ENCODE results near the gene TMEM8B.

The TMEM8B gene

DNA sequence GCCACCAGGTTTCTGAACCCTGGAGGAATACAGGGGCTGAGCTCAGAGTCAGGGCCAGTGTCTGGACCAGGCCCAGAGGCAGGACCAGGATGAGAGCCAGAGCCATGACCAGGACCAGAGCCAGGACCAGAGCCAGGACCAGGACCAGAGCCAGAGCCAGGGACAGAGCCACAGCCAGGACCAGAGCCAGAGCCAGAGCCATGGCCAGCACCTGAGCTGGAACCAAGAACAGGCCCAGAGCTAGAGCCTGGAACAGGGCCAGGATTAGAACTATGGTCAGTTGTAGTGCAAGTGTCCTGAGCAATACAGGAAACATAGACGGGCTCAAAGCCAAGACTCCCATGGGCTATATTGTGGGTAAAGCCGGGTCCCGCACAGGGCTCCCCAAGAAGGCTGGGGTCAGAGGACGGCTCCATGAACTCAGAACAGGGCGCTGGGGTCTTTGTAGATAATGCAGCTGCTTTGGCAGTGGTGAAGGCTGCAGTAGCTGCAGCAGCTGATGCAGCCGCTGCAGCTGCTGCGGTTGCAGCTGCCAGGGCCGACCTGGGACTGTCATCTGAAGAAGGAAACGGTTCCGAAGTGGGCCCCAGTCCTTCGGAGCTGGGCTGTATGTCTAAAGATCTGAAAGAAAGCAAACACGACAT lies 17.5 kb upstream of the TMEM8B start:
- no peak for DNase-seq

DNA sequence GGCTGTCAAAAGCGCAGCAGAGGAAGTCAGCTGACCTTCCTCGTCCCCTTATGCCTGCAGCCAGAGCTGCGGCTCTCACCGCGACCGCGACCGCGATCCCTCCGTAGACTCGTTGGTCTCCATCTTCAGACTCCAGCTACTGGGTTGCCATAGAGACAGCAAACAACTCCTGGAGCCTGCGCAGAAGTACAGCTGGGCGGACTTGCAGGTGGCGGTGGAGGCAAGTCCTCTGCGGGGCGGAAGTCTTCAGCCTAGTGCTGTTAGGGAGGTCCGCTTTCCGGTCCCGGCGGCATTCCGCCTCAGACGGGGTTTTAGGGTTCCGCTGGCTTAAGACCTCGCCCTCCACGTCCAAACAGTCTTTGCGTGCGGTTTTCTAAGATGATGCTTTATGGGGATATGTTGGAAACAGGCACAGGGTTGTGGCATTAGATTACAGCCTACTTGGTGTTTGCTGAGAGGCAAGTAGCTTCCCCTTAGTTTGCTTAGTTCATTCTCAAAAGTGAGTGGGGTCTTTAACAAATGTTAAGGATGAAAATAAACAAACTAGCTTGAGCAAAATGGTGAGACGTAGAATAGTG lies 16.9 kb upstream of the TMEM8B start, which contains the start of gene SPAG8:
TSS of gene SPAG8 (minus strand) at position 238 of the 578 bp plus-strand sequence. CDS start at position 123, 115 bp downstream.
- DNase-seq, result peak; percentile 43 to 84

DNA sequence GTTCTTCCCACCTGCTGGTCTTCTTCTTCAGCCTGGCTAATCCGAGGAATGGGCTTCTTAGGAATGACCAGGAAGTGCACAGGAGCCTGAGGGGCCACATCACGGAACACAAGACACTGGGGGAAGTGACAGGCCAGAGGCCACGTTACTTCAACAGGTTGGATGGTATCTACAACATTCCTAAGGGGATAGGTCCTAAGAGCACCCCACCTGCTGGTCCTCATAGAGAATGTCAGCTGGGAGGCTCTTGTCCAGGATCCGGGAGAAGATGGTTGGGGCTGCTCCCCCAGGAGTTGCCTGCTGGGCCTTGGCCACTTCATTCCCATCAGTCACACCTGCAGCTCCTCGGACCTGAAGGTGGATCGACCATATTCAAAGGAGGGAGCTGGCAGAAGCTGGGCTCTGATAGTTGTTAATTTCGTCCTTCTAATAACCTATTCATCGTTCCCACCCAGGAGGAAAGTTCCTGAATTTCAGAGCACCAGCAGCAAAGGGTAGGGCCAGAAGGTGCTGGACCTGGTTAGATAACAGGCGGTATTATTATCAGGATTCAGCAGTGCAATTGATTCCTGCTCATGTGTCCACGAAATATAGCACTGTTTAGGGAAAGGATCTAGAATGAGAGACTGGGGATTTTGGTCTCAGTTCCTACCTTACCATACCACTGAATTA lies 15.5 kb upstream of the TMEM8B start:
- DNase-seq, result no peak

DNA sequence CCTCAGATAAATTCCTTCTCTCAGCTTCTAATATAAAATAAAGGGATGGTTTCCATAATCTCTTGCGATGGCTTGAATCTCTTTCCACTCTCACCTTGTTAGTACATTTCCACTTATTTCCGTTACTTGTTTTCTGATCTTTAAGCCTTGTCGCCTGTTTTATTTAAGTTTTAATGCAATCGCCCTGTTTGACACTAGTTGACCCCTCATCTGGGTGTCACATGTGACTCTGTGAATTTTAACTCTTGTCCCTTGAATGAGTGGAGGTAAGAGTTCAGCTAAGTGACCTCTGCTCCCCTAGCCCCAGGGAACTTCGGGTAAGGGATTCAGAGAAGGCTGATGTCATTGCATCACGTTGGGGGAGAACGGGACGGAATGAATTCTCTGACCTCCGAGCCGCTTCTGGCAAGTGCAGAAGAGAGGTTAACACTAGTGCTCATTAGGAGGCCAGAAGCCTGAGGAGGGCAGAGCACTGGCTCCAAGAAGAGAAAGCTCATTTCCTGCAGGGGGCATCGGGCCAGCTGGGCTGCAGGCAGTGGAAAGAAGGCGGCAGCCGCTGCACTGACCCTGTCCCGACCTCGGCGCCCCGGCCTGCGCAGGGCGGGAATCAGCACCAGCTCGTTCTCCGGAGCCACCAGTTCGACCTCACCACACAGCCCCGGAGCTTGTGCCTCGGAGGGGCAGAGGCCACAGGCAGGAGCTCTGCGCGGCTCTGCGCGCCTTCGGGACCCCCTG lies 14.8 kb upstream of the TMEM8B start:
- DNase-seq, result no peak

DNA sequence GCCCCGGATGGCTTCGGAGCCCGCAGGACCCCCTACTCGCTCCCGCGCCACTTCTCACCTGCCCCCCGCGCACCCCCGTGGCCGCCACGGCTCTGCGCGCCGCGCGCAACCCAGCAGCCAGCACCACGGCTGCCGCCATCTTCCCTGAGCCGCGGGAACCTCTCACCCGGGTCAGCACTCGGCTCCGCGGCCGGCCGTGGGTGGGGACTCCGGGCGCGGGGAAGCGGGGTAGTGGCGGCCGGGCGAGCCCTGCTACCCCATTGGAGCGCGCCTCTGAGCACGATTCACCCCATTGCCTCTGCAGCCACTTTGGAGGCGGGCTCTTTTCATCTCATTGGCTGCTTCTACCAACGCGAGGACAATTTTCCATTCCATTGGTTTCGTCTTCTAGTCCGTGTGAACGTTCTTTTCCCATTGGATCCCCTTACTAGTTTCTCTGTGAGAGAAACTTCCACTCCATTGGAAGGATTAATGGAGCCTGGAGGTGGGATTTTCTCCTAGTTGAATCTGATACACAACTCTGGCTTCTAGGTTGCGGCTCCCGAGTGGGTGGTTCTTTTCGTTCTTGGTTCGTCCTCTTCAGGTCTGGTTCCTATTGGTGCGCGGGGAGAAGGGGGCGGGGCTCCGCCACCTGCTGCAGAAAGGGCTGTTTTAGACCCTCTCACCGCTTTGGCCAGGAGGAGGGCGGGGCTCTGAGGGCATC lies 14.0 kb upstream of the TMEM8B start, which contains the start of gene HINT2:
TSS of gene HINT2 (minus strand) at position 202 of the 703 bp plus-strand sequence. CDS start at position 139, 63 bp downstream.
- DNase-seq, result peak; percentile 87 to 90

DNA sequence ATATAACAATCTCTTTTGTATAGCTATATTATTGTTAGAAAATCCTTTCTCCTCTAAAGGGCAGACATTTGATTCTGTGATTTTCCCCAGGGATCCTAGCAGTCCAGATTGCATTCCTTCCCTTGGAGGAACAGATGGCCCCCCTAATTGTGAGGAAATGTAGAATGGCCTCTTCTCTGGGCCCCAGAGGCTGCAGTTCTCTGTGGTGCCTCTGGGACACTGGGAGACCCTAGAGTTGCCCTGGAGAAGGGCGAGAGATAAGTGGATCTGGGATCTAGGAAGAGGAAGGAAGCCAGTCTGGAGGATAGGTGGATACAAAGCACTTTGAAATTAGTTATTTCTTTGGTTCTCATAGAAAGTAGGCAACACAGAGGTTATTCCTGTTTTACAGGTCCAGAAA lies 12.3 kb upstream of the TMEM8B start:
- no peak for DNase-seq

DNA sequence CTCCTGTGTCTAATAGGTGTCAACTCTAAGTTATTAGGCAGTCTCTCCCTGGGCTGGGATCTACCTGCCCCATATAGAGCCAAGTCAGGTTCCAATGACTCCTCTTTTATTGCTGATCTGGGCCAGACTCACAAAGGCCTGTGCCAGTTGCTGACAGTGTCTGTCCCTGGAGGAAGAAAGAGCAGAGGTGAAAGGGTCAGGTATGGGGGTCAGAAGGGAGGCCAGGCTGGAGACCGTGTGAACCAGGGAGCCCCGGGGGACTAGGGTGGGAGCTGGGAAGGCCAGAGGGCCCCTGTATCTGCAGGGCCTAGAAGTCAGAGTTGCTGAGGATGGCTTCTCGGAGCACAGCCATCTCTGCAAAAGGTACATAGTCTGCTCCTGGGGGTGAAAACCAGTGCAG lies 10.7 kb upstream of the TMEM8B start:
- DNase-seq, result no peak

DNA sequence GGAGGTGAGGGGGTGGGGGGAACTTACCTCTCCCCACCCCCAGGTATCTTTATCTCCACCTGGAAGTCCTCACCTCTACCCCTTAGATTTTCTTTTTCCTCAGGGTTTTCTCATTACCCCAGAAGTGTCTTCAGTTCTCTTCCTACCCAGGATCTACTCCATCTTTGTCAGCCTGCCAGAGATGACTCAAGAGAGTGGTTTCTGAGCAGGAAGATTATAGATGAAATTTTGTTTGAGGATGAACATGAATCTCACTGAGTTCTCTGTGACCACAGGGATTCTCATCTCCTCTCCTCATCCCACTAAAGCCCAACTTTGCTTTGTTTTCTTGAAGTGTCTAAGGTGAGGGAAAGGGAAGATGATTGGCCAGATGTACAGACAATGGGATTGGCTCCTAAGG lies 9.0 kb upstream of the TMEM8B start:
- DNase-seq, result no peak

DNA sequence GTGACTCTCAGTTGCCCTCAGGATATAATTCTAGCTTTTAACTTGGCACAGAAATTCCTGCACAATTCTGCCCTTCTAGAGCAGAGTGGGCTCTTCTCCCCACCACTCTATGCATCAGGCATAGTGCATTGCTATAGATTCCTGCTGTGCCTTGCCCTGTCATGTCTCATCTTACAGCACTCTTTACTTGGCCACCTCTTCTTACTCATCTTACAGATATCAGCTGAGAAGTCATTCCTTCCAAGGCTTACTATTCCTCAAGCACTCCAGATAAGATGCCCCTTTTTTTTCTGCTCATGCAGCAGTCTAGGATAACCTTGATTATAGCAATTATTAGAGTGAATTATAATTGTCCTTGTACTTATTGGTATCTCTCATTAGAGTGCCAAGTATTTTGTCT lies 6.1 kb upstream of the TMEM8B start:
- no peak for DNase-seq

DNA sequence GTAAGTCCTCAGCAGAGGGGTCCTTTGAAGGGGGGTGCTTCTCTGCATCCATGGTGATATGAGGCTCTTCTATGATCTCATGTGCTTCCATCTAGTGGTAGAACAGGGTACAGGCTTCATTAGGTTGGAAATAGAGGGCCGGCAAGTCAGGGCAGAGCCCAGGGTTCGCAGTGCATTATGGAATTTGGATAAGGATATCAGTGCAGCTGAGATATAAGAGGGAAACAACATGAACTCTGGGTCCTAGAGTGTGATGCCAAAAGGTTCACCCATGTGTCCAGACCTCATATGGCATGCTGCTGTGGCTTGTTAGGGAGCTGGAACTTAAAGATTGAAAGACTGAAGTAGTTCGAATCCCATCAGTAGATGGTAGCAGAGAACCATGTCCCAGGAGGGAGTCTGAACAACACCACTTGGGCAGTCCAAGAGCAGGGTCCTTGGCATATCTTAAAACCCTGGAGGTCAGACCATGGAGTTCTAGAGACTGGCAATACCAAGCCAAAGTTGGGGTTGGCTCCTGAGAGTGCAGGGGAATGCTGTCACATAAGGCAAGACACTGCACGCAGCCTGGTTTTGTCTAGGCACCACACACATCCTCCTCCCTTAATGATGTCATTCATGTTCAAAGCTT lies 2.8 kb upstream of the TMEM8B start:
- DNase-seq, result no peak

DNA sequence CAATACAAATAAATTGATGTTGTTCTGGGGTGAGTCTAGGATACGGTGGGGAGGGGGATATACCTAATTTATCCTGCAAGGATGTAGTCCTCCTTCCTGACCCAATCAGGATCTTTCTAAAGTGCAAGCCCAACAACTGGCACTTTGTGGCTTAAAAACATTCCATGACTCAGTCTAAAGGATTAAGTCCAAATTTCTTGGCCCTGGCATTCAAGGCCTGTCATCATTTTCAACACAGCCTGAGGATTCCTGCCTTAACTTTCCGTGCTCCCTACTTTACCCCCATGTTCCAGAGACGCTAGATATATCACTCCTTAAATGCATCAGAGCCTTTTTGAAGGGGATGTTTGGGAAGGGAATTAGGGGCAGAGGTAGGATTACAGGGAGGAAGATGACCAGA lies 1.5 kb upstream of the TMEM8B start:
- DNase-seq, result no peak

DNA sequence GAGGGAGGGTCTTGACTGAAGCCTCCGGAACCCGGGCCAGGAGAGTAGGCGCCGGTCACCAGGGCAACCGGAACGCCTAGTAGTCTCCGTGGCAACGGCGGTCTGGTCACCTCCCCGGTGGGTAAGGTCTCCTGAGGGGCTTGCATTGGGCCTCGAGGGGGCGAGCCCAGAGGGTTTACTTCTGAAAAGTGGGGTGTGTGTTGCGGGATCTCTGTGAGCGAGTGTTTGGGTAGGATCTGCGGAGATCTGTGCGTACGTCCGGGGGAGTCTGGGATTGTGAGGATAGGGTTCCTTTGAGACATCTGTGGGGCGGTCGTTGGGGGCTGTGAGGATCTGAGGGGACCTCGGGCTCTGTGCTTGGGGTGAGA lies 328 bp upstream of the TMEM8B start, which contains the start of gene FAM221B:
TSS of gene FAM221B (minus strand) at position 17 of the 368 bp plus-strand sequence. CDS start 2,571 bp downstream, outside the sequence.
- DNase-seq, result no peak

DNA sequence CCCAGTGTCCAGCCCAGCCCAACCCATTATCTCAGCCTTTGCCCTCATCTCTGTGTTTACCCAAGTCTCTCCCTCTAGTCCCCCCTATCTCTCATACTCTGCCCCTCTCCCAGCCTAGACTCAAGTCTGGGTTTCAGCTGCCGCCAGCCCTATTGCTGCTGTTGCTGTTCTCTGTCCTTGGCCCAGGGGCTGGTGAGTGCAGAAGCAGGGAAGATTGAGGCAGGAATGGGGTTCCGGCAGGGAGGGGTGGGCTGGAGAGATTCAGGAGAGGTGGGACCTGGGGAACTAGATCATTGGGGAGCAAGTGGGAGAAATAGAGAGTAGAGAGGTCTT lies 702 bp downstream of the TMEM8B start:
- no peak for DNase-seq

DNA sequence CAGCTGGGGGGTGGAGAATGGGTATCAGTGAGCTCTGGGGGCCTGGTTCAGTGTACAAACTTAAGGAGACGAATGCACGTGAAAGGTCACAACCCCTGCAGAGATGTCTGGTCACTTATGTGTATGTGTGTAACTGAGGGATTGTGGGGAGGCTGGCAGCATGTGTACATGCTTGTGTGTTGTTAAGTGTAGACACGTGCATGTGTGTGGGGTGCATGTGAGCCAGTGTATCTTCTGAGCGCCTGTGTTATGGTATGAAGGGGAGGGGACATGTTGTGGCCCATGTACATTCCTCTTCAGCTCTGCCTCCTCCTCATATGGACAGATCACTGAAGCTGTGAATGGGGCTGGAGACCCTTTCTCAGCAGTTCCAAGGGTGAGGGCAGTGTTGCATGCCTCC lies 2.0 kb downstream of the TMEM8B start:
- DNase-seq, result no peak

DNA sequence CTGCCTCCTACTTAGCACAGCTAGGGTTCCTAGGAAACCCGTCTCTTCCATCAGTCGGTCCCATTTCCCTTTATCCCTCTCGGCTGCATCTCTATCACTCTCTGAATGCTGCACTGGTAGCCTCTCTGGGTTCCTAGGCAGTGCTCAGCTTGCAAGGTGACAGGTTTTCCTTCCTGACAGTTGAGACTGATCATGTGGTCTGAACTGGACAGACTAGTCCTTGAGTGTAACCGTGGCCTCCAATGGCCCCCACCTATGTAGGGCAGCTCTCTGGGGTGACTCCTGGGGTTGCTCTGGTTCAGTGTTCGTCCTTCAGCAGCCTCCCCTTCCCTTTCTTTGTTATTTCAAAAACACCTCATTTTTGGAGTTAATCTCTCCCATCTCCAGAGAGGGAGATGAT lies 3.8 kb downstream of the TMEM8B start:
- DNase-seq, result no peak

DNA sequence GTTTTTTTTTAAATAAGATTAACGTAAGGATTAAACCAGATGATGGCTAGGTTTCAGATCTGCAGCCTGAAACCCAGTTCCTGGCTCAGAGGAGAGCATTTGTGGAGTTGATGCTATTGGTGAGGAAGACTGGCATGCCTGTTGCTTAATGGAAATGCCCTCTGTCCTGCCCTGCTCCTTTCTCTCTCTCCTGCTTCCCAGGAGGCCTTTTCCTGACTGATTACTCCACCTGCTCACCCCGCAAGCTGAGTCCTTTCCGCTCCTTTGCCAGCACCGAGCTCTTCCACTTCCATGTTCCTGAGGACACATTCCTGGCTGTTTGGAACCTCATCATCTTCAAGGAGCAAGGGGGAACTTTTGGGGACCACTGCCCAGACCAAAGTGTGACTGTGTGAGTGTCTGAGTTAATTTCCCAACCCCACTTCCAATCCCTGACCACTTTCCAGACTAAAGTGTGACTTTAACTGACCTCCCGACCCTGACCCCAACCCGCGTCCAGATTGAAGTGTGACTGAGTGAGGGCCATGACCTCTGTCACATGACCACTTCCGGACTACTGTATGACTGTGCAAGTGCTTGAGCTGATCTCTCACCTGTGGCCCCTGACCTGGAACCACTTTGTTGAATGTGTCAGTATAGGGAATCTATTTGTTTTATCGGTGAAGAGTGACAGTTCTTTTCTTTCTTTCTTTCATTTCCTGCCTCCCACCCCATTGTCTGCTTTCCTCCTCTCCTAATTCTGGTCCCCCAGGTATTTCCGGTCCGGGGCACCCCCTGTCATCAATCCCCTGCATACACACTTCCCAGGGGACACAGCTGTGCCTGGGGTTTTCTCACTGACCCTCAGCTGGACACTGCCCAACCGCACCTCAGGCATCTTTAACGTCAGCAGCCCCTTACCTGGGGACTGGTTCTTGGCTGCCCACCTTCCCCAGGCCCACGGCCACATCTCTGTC lies 5.5 kb downstream of the TMEM8B start:
- no peak for DNase-seq

DNA sequence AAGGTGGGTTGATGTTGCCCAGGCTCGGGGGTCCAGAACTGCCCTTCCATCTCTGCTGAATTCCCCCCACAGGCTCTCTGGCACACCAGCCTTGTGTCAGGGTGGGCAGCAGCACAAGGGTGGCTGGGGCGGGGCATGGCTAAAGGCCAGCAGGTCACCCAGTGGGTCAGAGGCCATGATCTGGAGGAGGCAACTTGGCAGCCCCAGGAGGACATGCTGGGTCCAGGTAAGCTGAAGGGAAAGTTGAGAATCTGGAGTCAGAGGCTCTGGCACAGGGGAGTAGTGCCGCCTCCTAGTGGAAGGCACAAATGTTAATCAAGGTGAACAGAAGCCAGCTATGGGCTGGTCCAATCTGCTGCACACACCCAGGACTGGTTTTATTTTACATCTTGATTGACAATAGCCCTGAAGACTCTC lies 6.2 kb downstream of the TMEM8B start:
- DNase-seq, result no peak

DNA sequence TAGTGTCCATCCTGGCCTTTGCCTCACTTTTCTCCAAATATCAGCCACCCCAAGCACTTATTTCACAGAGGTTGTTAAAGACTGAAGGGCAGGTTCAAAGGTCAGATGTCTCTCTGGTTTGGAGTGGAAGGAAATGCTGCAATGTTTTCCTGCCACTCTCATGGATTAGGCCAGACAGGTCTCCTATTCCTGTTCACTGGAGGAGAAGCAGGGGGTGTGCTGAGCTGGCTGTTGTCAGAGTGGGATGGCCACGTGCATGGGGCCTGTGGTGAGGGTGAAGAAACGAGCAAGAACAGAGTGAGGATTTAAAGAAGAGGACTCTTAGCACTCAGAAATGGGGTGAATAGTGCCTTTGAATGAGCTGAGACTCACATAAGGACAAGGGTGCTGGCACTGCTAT lies 6.7 kb downstream of the TMEM8B start:
- DNase-seq, result no peak

DNA sequence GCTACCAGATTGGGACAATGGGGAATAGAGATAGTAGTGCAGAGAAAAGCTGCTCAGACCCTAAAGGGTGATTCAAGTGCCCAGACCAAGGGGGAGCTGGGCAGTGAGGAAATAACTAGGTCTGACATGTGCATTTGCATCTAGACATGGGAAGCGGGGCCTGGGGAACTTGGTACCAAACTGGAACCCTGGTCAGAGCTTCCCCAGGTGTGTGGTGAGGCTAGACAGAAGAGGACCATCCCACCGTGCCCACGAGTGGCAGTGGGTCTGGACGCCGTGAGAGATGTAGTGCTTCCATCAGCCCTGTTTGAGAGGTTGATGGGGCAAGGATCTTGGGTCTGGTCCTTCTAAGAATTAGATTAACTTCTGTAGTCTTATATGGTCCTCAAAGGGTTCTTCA lies 7.6 kb downstream of the TMEM8B start:
- DNase-seq, result no peak

DNA sequence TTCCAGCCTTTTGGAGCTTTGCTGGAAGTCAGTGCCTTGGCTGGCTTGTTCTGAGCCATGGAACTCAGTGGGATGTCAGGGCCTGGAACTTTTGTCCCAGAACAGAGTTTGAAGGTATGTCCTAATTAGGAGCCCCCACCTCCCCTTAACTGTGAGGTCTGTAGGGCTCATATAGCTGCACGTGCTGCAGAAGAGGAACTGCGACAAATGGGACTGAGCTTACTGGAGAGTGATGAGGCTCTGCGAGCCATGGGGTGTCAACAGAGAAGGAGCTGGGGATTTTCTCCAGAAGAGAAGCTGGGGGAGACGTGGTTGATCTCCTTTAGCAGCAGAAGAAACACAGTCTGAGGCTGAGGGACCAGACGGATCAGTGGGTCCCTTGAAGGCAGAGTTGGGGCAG lies 10.9 kb downstream of the TMEM8B start:
- no peak for DNase-seq
